ENCODE data around the gene DMXL1. TPM values are rescaled to one million over a fixed set of nuclear protein-coding genes. Genes with fewer than 3 reads are reported as not detected.

Gene DMXL1
- polyA plus RNA-seq, 1 of the 3 experiments (the other 2 are of a cell fraction), result 6.6 TPM

DNA sequence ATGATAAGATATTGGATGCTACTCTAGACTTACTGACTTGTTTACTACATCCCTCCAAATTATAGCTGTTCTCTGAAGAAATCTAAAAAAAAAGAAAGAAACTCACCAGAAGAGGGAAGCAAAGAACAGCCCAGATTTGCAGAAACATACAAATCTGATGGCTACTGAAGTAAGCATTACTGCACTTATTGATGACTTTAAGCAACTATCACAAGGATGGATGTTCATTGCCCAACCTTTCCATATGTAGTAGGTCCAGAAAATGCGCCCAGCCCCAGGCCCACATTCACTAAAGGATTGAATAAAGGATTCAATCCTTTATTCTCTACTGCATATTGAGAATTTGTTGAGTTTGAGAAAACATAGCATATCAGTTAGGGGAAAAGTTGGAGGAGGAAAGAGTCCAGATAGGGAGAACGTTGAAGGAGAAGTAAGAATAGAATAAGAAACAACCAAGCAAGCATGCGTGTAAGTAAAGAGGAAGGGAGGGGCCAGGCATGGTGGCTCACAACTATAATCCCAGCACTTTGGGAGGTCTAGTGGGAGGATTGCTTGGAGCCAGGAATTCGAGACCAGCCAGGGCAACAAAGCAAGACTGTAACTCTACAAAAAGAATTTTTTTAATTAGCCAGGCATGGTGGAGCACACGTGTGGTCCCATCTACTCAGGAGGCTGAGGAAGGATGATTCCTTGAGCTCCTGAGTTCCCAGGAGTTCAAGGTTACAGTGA, 48.7 kb upstream of the DMXL1 start:
- Histone ChIP-seq H3K4me3 (ENCODE audit: low read depth in 2 of 2, low read length in 1 of 2) (no peak overlapping the region), H3K9me2 (no peaks in the 10 kb centered on the region), H3K79me2 (ENCODE audit: insufficient read depth) (no peaks in the 10 kb centered on the region), H3K9me3 (no peaks in the 10 kb centered on the region), H3K27me3 (ENCODE audit: insufficient read depth) (no peaks in the 10 kb centered on the region), H3F3A (replicated peaks; ENCODE audit: insufficient read depth) (no peaks in the 10 kb centered on the region), H3K27ac (ENCODE audit: low read depth in 2 of 2, low read length in 1 of 2) (no peak overlapping the region), H3K4me2 (no peak overlapping the region), H4K20me1 (ENCODE audit: insufficient read depth) (no peaks in the 10 kb centered on the region), H3K9ac (no peak overlapping the region), H3K36me3 (replicated peaks in 1 of 2; ENCODE audit: control insufficient read depth in 1 of 2, insufficient read depth in 2 of 2, low read length in 1 of 2) (no peaks in the 10 kb centered on the region), H3K4me1 (ENCODE audit: control insufficient read depth in 1 of 2, insufficient read depth in 2 of 2, low read depth in 1 of 2, low read length in 1 of 2) (no peaks in the 10 kb centered on the region; a peak in 1 of 4 replicates), H2AFZ (ENCODE audit: low read depth) (no peak overlapping the region)
- CTCF ChIA-PET, result interaction anchor here (1.0 to 1.9 kb wide), 10 partner anchors 10 to 410 kb away, joined by 3 to 18 read pairs (median 4); partner anchors contain the start of gene DTWD2
- DNase-seq, result peak; percentile 33
- POLR2A ChIA-PET, result no interaction called here
- 48% methylated on average over 5 of the region's 5 CpGs for WGBS (ENCODE audit: low lambda C conversion rate)
- TF ChIP-seq IRF3 (IDR thresholded peaks at IDR 0.05; ENCODE audit: low read depth, low read length) (no peak), USF2 (IDR thresholded peaks at IDR 0.05; ENCODE audit: borderline replicate concordance, low read depth, low read length) (no peak), ELF1 (IDR thresholded peaks at IDR 0.05) (no peak), SIN3A (IDR thresholded peaks at IDR 0.05; ENCODE audit: borderline replicate concordance, low read depth, low read length) (no peak), CHD2 (IDR thresholded peaks at IDR 0.05; ENCODE audit: low read length, partially characterized antibody) (no peak), TEAD4 (IDR thresholded peaks at IDR 0.05; ENCODE audit: borderline replicate concordance, insufficient read depth) (no peak), RXRA (IDR thresholded peaks at IDR 0.05; ENCODE audit: borderline replicate concordance, low read depth) (no peak), RFX5 (IDR thresholded peaks at IDR 0.05; ENCODE audit: low read length) (no peak), FOXM1 (IDR thresholded peaks at IDR 0.05; ENCODE audit: low read depth) (no peak), RAD21 (IDR thresholded peaks at IDR 0.05; ENCODE audit: low read length) (peak; percentile 74), SMC3 (IDR thresholded peaks at IDR 0.05; ENCODE audit: low read depth, low read length) (peak; percentile 68), CTCF (IDR thresholded peaks at IDR 0.05) (peak; percentile 69), NRF1 (IDR thresholded peaks at IDR 0.05; ENCODE audit: low read depth, low read length) (no peak), NFIC (IDR thresholded peaks at IDR 0.05; ENCODE audit: borderline replicate concordance) (no peak), MEF2A (IDR thresholded peaks at IDR 0.05; ENCODE audit: borderline replicate concordance, low read depth) (no peak), EZH2phosphoT487 (IDR thresholded peaks at IDR 0.05; ENCODE audit: borderline replicate concordance, low read depth) (no peak), ZBTB33 (IDR thresholded peaks at IDR 0.05; ENCODE audit: borderline replicate concordance, low read depth) (no peak), JUND (IDR thresholded peaks at IDR 0.05) (no peak)
- TF ChIP-seq, protein P1, sequence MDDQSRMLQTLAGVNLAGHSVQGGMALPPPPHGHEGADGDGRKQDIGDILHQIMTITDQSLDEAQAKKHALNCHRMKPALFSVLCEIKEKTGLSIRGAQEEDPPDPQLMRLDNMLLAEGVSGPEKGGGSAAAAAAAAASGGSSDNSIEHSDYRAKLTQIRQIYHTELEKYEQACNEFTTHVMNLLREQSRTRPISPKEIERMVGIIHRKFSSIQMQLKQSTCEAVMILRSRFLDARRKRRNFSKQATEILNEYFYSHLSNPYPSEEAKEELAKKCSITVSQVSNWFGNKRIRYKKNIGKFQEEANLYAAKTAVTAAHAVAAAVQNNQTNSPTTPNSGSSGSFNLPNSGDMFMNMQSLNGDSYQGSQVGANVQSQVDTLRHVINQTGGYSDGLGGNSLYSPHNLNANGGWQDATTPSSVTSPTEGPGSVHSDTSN (IDR thresholded peaks at IDR 0.05), result no peak
- TF ChIP-seq, protein P2, sequence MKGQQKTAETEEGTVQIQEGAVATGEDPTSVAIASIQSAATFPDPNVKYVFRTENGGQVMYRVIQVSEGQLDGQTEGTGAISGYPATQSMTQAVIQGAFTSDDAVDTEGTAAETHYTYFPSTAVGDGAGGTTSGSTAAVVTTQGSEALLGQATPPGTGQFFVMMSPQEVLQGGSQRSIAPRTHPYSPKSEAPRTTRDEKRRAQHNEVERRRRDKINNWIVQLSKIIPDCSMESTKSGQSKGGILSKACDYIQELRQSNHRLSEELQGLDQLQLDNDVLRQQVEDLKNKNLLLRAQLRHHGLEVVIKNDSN (IDR thresholded peaks at IDR 0.05; ENCODE audit: borderline replicate concordance, low read depth), result no peak
- TF ChIP-seq, protein P3, sequence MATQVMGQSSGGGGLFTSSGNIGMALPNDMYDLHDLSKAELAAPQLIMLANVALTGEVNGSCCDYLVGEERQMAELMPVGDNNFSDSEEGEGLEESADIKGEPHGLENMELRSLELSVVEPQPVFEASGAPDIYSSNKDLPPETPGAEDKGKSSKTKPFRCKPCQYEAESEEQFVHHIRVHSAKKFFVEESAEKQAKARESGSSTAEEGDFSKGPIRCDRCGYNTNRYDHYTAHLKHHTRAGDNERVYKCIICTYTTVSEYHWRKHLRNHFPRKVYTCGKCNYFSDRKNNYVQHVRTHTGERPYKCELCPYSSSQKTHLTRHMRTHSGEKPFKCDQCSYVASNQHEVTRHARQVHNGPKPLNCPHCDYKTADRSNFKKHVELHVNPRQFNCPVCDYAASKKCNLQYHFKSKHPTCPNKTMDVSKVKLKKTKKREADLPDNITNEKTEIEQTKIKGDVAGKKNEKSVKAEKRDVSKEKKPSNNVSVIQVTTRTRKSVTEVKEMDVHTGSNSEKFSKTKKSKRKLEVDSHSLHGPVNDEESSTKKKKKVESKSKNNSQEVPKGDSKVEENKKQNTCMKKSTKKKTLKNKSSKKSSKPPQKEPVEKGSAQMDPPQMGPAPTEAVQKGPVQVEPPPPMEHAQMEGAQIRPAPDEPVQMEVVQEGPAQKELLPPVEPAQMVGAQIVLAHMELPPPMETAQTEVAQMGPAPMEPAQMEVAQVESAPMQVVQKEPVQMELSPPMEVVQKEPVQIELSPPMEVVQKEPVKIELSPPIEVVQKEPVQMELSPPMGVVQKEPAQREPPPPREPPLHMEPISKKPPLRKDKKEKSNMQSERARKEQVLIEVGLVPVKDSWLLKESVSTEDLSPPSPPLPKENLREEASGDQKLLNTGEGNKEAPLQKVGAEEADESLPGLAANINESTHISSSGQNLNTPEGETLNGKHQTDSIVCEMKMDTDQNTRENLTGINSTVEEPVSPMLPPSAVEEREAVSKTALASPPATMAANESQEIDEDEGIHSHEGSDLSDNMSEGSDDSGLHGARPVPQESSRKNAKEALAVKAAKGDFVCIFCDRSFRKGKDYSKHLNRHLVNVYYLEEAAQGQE (IDR thresholded peaks at IDR 0.05; ENCODE audit: low read depth, low read length), result no peak
